Osteocyte (in vitro differentiated cells): ENCODE results near the gene KIAA0232. TPM values are rescaled to one million over a fixed set of nuclear protein-coding genes. Genes with fewer than 3 reads are reported as not detected.
A peak's percentile ranks its signal among the peaks of the same experiment; 100 is the strongest.

Experiments used
- DNase-seq: peaks from one replicate; pipeline ENCODE4 v3.0.0; 2021; ENCODE audit warnings: mixed read lengths; ENCODE audit not compliant: unreplicated experiment; ENCODE audit errors: extremely low spot score
- H3K27ac Mint-ChIP-seq: one replicate; pipeline ENCODE4 v1.8.0; 2021; ENCODE audit warnings: mild to moderate bottlenecking, mixed read lengths; ENCODE audit not compliant: unreplicated experiment
- H3K27me3 Mint-ChIP-seq: one replicate; pipeline ENCODE4 v1.8.0; 2021; ENCODE audit warnings: mixed read lengths; ENCODE audit not compliant: unreplicated experiment
- H3K36me3 Mint-ChIP-seq: one replicate; pipeline ENCODE4 v1.8.0; 2021; ENCODE audit warnings: mixed read lengths; ENCODE audit not compliant: unreplicated experiment
- H3K4me1 Mint-ChIP-seq: one replicate; pipeline ENCODE4 v1.8.0; 2021; ENCODE audit warnings: mixed read lengths; ENCODE audit not compliant: unreplicated experiment
- H3K4me3 Mint-ChIP-seq: one replicate; pipeline ENCODE4 v1.8.0; 2021; ENCODE audit warnings: mild to moderate bottlenecking, moderate library complexity, mixed read lengths; ENCODE audit not compliant: unreplicated experiment
- H3K9me3 Mint-ChIP-seq: one replicate; pipeline ENCODE4 v1.8.0; 2021; ENCODE audit warnings: mixed read lengths; ENCODE audit not compliant: unreplicated experiment
- CTCF ChIP-seq: fragments of 200-600 bp; sonication (generic); IDR thresholded peaks from 2 replicates; pipeline ENCODE4 v1.5.0; 2021; ENCODE audit warnings: antibody characterized with exemption, mild to moderate bottlenecking, moderate library complexity
- total RNA-seq: library from RNA; stranded (reverse); gene quantifications from 2 replicates; pipeline ENCODE4 v1.2.1, GENCODE V29; 2021

KIAA0232 gene
- total RNA-seq, 1 donor from 2014 or later: 27.1 TPM

GRCh38 chr4:6758728-6759127, 23.8 kb upstream of the KIAA0232 start:
- TF ChIP-seq CTCF: no peak
- Mint-ChIP-seq H3K36me3 (no peaks in the 10 kb centered on the region), H3K4me1 (peaks cover 15% of the 10 kb centered on the region), H3K4me3 (no peak overlapping the region), H3K9me3 (no peaks in the 10 kb centered on the region), H3K27me3 (no peaks in the 10 kb centered on the region), H3K27ac (no peak overlapping the region)
- no peak for DNase-seq

- DNase-seq: no peak
Measured at GRCh38 chr4:6760865-6761264, 21.7 kb upstream of the KIAA0232 start.

GRCh38 chr4:6761649-6762615, 20.6 kb upstream of the KIAA0232 start:
- H3K4me1 Mint-ChIP-seq: peaks cover 15% of the 10 kb centered on the region
- H3K36me3 Mint-ChIP-seq: no peaks in the 10 kb centered on the region
- no peak overlapping the region for H3K27ac Mint-ChIP-seq
- no peaks in the 10 kb centered on the region for H3K9me3 Mint-ChIP-seq
- TF ChIP-seq CTCF: no peak
- H3K4me3 Mint-ChIP-seq: peak overlapping the region; percentile 47
- DNase-seq: no peak
- H3K27me3 Mint-ChIP-seq: peaks cover 10% of the 10 kb centered on the region

More at GRCh38 chr4:6760865-6761264, 21.7 kb upstream of the KIAA0232 start:
- no peaks in the 10 kb centered on the region for H3K36me3 Mint-ChIP-seq
- no peak for TF ChIP-seq CTCF
- peaks cover 5% of the 10 kb centered on the region for H3K27me3 Mint-ChIP-seq
- peaks cover 15% of the 10 kb centered on the region for H3K4me1 Mint-ChIP-seq
- H3K4me3 Mint-ChIP-seq: no peak overlapping the region
- H3K27ac Mint-ChIP-seq: no peak overlapping the region
- no peaks in the 10 kb centered on the region for H3K9me3 Mint-ChIP-seq

GRCh38 chr4:6763330-6763851, 19.1 kb upstream of the KIAA0232 start:
- DNase-seq: no peak
- H3K27ac Mint-ChIP-seq: no peak overlapping the region
- H3K27me3 Mint-ChIP-seq: peaks cover 10% of the 10 kb centered on the region
- no peak overlapping the region for H3K4me3 Mint-ChIP-seq
- peaks cover 23% of the 10 kb centered on the region for H3K4me1 Mint-ChIP-seq
- no peaks in the 10 kb centered on the region for H3K36me3 Mint-ChIP-seq
- no peaks in the 10 kb centered on the region for H3K9me3 Mint-ChIP-seq
- TF ChIP-seq CTCF: no peak

GRCh38 chr4:6764976-6765620, 17.4 kb upstream of the KIAA0232 start:
- DNase-seq: no peak
- Mint-ChIP-seq H3K9me3 (no peaks in the 10 kb centered on the region), H3K27me3 (peaks cover 10% of the 10 kb centered on the region), H3K4me1 (peaks cover 28% of the 10 kb centered on the region), H3K4me3 (no peak overlapping the region), H3K27ac (no peak overlapping the region), H3K36me3 (no peaks in the 10 kb centered on the region)
- TF ChIP-seq CTCF: no peak
